Astrocyte (in vitro differentiated cells and primary cell): ENCODE data around the gene B3GNT9.

Experiments used
- EZH2 ChIP-seq: IDR thresholded peaks from 2 replicates; pipeline ENCODE4 v1.6.1; 2012; ENCODE audit warnings: mild to moderate bottlenecking, low read length, inconsistent platforms; ENCODE audit not compliant: insufficient read depth
- TF ChIP-seq, protein P1 (sequence below): IDR thresholded peaks from 2 replicates; pipeline ENCODE4 v1.5.1; 2011; ENCODE audit warnings: low read depth, mild to moderate bottlenecking, inconsistent platforms, low read length, moderate library complexity; ENCODE audit not compliant: insufficient read depth

DNA sequence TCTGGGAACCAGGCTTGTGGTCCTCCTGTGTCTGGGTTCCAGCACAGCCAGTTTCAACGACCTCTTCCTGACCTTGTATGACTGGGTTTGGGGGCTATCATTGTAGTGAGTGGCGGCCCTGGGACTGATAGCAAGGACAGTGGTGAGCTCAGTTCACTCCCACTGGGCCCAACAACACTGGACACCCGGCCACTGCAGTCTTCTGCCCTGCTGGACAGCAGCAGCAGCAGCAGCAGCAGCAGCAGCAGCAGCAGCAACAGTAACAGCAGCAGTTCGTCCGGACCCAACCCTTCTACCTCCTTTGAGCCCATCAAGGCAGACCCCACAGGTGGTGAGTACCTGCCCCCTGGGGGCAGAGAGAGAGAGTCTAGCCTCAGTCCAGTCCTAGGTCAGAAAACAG is 44.9 kb upstream of the B3GNT9 start:
- TF ChIP-seq, protein P1, sequence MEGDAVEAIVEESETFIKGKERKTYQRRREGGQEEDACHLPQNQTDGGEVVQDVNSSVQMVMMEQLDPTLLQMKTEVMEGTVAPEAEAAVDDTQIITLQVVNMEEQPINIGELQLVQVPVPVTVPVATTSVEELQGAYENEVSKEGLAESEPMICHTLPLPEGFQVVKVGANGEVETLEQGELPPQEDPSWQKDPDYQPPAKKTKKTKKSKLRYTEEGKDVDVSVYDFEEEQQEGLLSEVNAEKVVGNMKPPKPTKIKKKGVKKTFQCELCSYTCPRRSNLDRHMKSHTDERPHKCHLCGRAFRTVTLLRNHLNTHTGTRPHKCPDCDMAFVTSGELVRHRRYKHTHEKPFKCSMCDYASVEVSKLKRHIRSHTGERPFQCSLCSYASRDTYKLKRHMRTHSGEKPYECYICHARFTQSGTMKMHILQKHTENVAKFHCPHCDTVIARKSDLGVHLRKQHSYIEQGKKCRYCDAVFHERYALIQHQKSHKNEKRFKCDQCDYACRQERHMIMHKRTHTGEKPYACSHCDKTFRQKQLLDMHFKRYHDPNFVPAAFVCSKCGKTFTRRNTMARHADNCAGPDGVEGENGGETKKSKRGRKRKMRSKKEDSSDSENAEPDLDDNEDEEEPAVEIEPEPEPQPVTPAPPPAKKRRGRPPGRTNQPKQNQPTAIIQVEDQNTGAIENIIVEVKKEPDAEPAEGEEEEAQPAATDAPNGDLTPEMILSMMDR = no peak
- TF ChIP-seq EZH2 = no peak
